HG03571 (cell line): ENCODE measurements around the gene PLPP2.
"Not testable (repeated sequence)": the region's sequence is repeated elsewhere in the genome, so short reads cannot be mapped to it uniquely, and the experiment has no call there.

Source experiments
- ATAC-seq: cut with Tn5 transposase; IDR thresholded peaks from one replicate; pipeline ENCODE4 v1.9.1; 2021; ENCODE audit not compliant: unreplicated experiment

PLPP2 gene

GRCh38 chr19:275000-275399 is 16.2 kb downstream of the PLPP2 start:
- no peak for ATAC-seq

DNA sequence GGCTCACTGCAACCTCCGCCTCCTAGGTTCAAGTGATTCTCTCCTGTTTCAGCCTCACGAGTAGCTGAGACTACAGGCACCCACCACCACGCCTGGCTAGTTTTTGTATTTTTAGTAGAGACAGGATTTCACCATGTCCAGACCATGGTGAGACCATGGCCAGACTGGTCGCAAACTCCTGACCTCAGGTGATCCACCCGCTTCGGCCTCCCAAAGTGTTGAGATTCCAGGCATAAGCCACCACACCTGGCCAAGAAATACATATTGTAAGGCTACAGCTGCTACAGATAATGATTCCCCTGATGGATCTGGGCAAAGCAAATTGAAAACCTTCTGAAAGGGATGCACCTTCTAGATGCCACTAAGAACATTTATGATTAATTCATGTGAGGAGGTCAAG is 17.8 kb downstream of the PLPP2 start:
- ATAC-seq, result no peak

DNA sequence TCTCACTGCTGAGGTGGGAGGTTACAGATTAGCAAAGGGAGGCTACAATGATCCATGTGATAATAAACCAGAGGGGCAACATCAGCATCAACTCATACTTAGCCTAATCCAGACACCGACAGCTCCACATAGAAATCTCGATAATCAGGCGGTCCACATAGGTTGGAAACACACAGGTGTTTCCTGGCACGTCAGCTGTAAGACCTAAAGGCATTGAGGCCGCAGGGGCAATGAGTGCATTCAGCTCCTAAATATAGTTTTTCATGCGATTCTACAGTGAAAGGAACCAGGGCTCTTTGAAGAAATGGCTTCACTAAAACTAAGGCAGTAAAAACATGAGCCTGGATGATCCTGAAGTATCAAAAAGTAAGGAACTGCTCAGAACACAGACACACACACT is 19.3 kb downstream of the PLPP2 start:
- no peak for ATAC-seq

- not testable (repeated sequence) for ATAC-seq
Measured at GRCh38 chr19:270766-271318, 20.4 kb downstream of the PLPP2 start.

DNA sequence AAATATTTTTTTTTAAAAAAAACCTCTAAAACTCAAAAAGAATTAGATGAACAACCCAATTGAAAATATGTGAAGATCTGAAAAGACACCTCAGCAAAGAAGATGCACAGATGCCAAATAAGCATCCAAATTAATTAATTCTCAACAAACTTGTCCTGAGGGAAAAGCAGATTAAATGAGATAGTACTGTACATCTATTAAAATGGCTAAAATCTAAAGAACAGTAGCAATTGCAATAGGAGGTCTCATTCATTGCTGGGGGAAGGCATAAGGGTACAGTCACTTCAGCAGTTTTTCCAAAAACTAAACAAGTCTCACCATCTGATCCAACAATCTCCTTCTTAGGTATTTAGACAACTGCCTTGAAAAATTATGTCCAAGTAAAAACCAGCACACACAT is 22.0 kb downstream of the PLPP2 start:
- ATAC-seq, result no peak

GRCh38 chr19:262125-262524 is 29.1 kb downstream of the PLPP2 start:
- ATAC-seq, result no peak

- not testable (repeated sequence) for ATAC-seq
Measured at GRCh38 chr19:256804-257203, 34.4 kb downstream of the PLPP2 start.

- not testable (repeated sequence) for ATAC-seq
Measured at GRCh38 chr19:252421-253186, 38.6 kb downstream of the PLPP2 start.

DNA sequence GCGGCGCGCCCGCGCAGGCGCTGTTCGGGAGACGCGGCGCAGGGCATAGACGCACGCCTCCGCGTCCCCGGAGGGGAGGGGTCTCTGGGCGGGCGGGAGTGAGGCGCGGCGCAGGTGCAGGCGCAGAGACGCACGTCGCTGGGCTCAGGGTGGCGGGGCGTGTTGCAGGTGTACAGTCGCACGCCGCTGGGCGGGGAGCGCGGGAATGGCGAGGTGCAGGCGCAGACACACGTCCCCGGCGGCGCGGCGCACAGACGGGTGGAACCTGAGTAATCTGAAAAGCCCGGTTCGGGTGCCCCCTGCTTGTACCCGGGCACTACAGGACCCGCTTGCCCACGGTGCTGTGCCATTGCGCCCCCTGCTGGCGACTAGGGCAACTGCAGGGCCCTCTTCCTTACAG is 44.7 kb downstream of the PLPP2 start:
- no peak for ATAC-seq

DNA sequence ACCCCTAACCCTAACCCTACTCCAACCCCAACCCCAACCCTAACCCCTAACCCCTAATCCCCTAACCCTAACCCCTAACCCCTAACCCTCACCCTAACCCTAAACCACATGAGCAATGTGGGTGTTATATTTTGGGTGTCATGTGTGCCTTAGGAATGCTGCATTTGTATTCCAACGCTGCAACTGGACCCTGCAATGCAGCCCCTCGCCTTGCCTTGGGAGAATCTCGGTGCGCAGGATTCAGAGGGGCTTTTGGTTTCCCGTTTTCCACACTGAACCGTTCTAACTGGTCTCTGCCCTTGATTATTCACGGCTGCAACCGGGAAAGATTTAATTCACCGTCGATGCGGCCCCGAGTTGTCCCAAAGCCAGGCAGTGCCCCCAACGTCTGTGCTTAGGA is 45.3 kb downstream of the PLPP2 start:
- not testable (repeated sequence) for ATAC-seq

- ATAC-seq, result no peak
Measured at GRCh38 chr19:245457-245856, 45.7 kb downstream of the PLPP2 start.
